Mesenchymal stem cell (in vitro differentiated cells and primary cell): ENCODE results near the gene SNX24.

Experiments used
- DNase-seq: peaks from one replicate; pipeline ENCODE4 v3.0.0-alpha.2; 2013
- H2AFZ ChIP-seq: one replicate; pipeline ENCODE4 v1.6.1; 2013; ENCODE audit warnings: low read depth, mild to moderate bottlenecking, control low read depth, inconsistent platforms, low read length, moderate library complexity
- H2AK5ac ChIP-seq: 2 replicates; pipeline ENCODE4 v1.6.1; 2013; ENCODE audit warnings: low read length, moderate library complexity, mild to moderate bottlenecking, inconsistent platforms; ENCODE audit not compliant: severe bottlenecking
- H2BK120ac ChIP-seq: one replicate; pipeline ENCODE4 v1.6.1; 2013; ENCODE audit warnings: low read depth, mild to moderate bottlenecking, inconsistent platforms, low read length, moderate library complexity
- H2BK12ac ChIP-seq, 2 experiments: one replicate each; pipeline ENCODE4 v1.6.1; 2013; ENCODE audit warnings: inconsistent platforms in 2 of 2, low read length in 2 of 2, mild to moderate bottlenecking in 2 of 2, moderate library complexity in 2 of 2, control low read depth in 1 of 2
- H2BK15ac ChIP-seq: one replicate; pipeline ENCODE4 v1.6.1; 2013; ENCODE audit warnings: mild to moderate bottlenecking, low read depth, inconsistent platforms; ENCODE audit not compliant: poor library complexity, severe bottlenecking
- H2BK5ac ChIP-seq: 2 replicates; pipeline ENCODE4 v1.6.1; 2013; ENCODE audit warnings: low read depth, mild to moderate bottlenecking, low read length, control low read depth, inconsistent platforms; ENCODE audit not compliant: poor library complexity, severe bottlenecking
- H3K14ac ChIP-seq, 2 experiments: one replicate each; pipeline ENCODE4 v1.6.1; 2013; ENCODE audit warnings: inconsistent platforms in 2 of 2, low read length in 2 of 2, control low read depth in 1 of 2, mild to moderate bottlenecking in 1 of 2, moderate library complexity in 1 of 2
- H3K18ac ChIP-seq, 2 experiments: one replicate each; pipeline ENCODE4 v1.6.1; 2013; ENCODE audit warnings: inconsistent platforms in 2 of 2, low read length in 2 of 2, control low read depth in 1 of 2, low read depth in 1 of 2, mild to moderate bottlenecking in 1 of 2
- H3K23ac ChIP-seq, 2 experiments: one replicate each; pipeline ENCODE4 v1.6.1; 2013; ENCODE audit warnings: inconsistent platforms in 2 of 2, low read length in 2 of 2, mild to moderate bottlenecking in 2 of 2, moderate library complexity in 2 of 2, control low read depth in 1 of 2
- H3K27ac ChIP-seq: 2 replicates; pipeline ENCODE4 v1.5.1; 2013; ENCODE audit warnings: mild to moderate bottlenecking, moderate library complexity, low read length, control low read depth, inconsistent platforms; ENCODE audit not compliant: poor library complexity, severe bottlenecking
- H3K27me3 ChIP-seq, 2 experiments: 2 replicates each; pipeline versions ENCODE4 v1.6.1 to v1.7.0; 2013; ENCODE audit warnings: low read length in 2 of 2, mild to moderate bottlenecking in 2 of 2, moderate library complexity in 2 of 2, control low read depth in 1 of 2, inconsistent platforms in 1 of 2; ENCODE audit not compliant: control insufficient read depth in 1 of 2, insufficient read depth in 1 of 2
- H3K36me3 ChIP-seq, 2 experiments: 2 replicates each; pipeline versions ENCODE4 v1.6.1 to v1.7.0; 2013; ENCODE audit warnings: low read length in 2 of 2, control low read depth in 1 of 2, inconsistent platforms in 1 of 2, low read depth in 1 of 2, mild to moderate bottlenecking in 1 of 2; ENCODE audit not compliant: insufficient read depth in 2 of 2, control insufficient read depth in 1 of 2
- H3K4ac ChIP-seq, 2 experiments: one replicate each; pipeline ENCODE4 v1.6.1; 2013; ENCODE audit warnings: inconsistent platforms in 2 of 2, low read length in 2 of 2, mild to moderate bottlenecking in 2 of 2, moderate library complexity in 2 of 2, control low read depth in 1 of 2, low read depth in 1 of 2
- H3K4me1 ChIP-seq: 2 replicates; pipeline ENCODE4 v1.6.1; 2013; ENCODE audit warnings: low read depth, low read length, control low read depth; ENCODE audit not compliant: control insufficient read depth, insufficient read depth
- H3K4me2 ChIP-seq: 2 replicates; pipeline ENCODE4 v1.6.1; 2013; ENCODE audit warnings: low read length, mild to moderate bottlenecking, inconsistent platforms; ENCODE audit not compliant: poor library complexity, severe bottlenecking
- H3K4me3 ChIP-seq, 2 experiments: 2 replicates each; pipeline versions ENCODE4 v1.5.1 to v1.7.0; 2013; ENCODE audit warnings: low read length in 2 of 2, mild to moderate bottlenecking in 2 of 2, control low read depth in 1 of 2, low read depth in 1 of 2; ENCODE audit not compliant: insufficient read depth in 1 of 2
- H3K79me1 ChIP-seq: replicated peaks from 2 replicates; pipeline ENCODE4 v1.6.1; 2013; ENCODE audit warnings: mild to moderate bottlenecking, control low read depth, low read length, inconsistent platforms; ENCODE audit not compliant: poor library complexity, severe bottlenecking
- H3K9ac ChIP-seq: 2 replicates; pipeline ENCODE4 v1.7.0; 2013; ENCODE audit warnings: mild to moderate bottlenecking, low read length, moderate library complexity
- H3K9me3 ChIP-seq: 2 replicates; pipeline ENCODE4 v1.7.0; 2013; ENCODE audit warnings: mild to moderate bottlenecking, low read length; ENCODE audit not compliant: control insufficient read depth
- H4K8ac ChIP-seq: one replicate; pipeline ENCODE4 v1.6.1; 2013; ENCODE audit warnings: inconsistent platforms, mild to moderate bottlenecking, low read length, moderate library complexity
- H4K91ac ChIP-seq: one replicate; pipeline ENCODE4 v1.6.1; 2013; ENCODE audit warnings: mild to moderate bottlenecking, low read length, inconsistent platforms
- WGBS: methylation state at CpG from one replicate; pipeline ENCODE4 v1.1.7; 2013; ENCODE audit warnings: mixed read lengths; 5-methylcytosine and 5-hydroxymethylcytosine counted together

Gene SNX24

DNA sequence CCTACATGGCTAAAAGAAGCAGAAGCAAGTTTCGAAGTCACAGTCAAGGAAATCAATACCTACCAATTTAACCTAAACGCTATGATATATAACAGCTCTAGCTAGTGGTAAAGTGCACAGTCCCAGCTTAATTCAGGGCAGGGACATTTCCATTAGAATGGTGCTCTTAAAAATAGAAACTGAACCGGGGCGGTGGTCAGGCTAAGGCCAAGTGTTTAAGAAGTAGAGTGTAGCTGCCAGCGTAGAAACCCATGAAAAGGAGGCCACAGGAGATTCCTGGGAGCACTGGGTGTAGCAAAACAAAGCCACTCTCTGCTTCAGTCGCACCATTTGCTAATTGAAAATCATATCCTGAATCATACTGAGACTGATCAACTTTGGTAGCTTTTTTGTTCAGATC, 162.3 kb downstream of the SNX24 start:
- H3K9me3 ChIP-seq, result no peaks in the 10 kb centered on the region
- WGBS, result 94% methylated on average over 5 of the region's 6 CpGs

GRCh38 chr5:123012321-123012720, 166.9 kb downstream of the SNX24 start:
- WGBS, result 95% methylated on average over 1 of the region's 1 CpG
- no peak for DNase-seq
- H2BK5ac ChIP-seq, result no peak overlapping the region
- H3K4ac ChIP-seq, result no peak overlapping the region
- H3K14ac ChIP-seq, result no peak overlapping the region
- no peak overlapping the region for H2BK120ac ChIP-seq
- H2BK12ac ChIP-seq, result no peak overlapping the region
- H3K9me3 ChIP-seq, result no peaks in the 10 kb centered on the region
- no peak overlapping the region for H2BK15ac ChIP-seq
- H3K27me3 ChIP-seq, result no peaks in the 10 kb centered on the region
- no peak overlapping the region for H3K27ac ChIP-seq
- no peak overlapping the region for H3K9ac ChIP-seq
- peaks cover 8 to 11% of the 10 kb centered on the region in 2 experiments for H3K36me3 ChIP-seq
- H2AK5ac ChIP-seq, result no peak overlapping the region
- H3K23ac ChIP-seq, result no peak overlapping the region
- H4K91ac ChIP-seq, result no peak overlapping the region
- H3K79me1 ChIP-seq, result no peaks in the 10 kb centered on the region
- H3K4me3 ChIP-seq, result peak overlapping the region in 1 of 2 experiments; percentile 32
- H4K8ac ChIP-seq, result no peak overlapping the region
- H2AFZ ChIP-seq, result no peak overlapping the region
- no peak overlapping the region for H3K4me2 ChIP-seq
- H3K4me1 ChIP-seq, result peaks cover under 1% of the 10 kb centered on the region
- no peak overlapping the region for H3K18ac ChIP-seq

More for the DNA sequence above, 162.3 kb downstream of the SNX24 start:
- Histone ChIP-seq H4K8ac (no peak overlapping the region), H3K27me3 (no peaks in the 10 kb centered on the region), H2AK5ac (no peak overlapping the region), H3K9ac (no peak overlapping the region), H2BK12ac (no peak overlapping the region), H2BK15ac (no peak overlapping the region), H3K4me2 (no peak overlapping the region), H3K4me3 (no peak overlapping the region), H2AFZ (no peak overlapping the region), H3K79me1 (no peaks in the 10 kb centered on the region), H3K14ac (no peak overlapping the region), H3K36me3 (peaks cover 11 to 14% of the 10 kb centered on the region in 2 experiments), H2BK5ac (no peak overlapping the region), H2BK120ac (no peak overlapping the region), H4K91ac (no peak overlapping the region), H3K4ac (no peak overlapping the region), H3K18ac (no peak overlapping the region), H3K4me1 (peaks cover 4% of the 10 kb centered on the region), H3K23ac (no peak overlapping the region), H3K27ac (no peak overlapping the region)
- no peak for DNase-seq

DNA sequence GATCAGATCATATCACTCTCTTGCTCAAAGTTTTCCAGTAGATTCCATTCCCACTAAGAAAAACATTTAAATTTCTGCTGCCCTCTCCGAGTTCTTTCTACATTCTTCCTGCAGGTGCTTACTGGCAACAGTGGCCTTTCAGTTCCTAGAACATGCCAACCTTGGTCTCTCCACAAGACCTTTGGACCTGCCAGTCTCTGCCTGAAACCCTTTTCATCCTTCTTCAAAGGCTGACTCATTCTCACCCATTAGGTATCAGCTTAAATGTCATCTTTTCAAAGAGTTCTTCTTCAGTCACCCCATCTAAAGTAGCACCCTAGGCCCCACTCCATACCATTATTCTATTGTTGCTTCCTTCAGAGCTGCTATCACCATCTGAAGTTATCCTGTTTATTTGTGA, 169.3 kb downstream of the SNX24 start:
- peaks cover 0 to 9% of the 10 kb centered on the region in 2 experiments for H3K36me3 ChIP-seq
- no peaks in the 10 kb centered on the region for H3K27me3 ChIP-seq
- whole genome bisulfite sequencing, result 95% methylated on average over 1 of the region's 1 CpG
- H3K14ac ChIP-seq, result no peak overlapping the region
- no peak for DNase-seq
- no peak overlapping the region for H2AK5ac ChIP-seq
- no peak overlapping the region for H3K4me2 ChIP-seq
- no peak overlapping the region for H3K4me3 ChIP-seq
- no peaks in the 10 kb centered on the region for H3K4me1 ChIP-seq
- no peak overlapping the region for H2BK12ac ChIP-seq
- H2AFZ ChIP-seq, result no peak overlapping the region
- H3K4ac ChIP-seq, result no peak overlapping the region
- no peak overlapping the region for H2BK5ac ChIP-seq
- no peak overlapping the region for H2BK15ac ChIP-seq
- H3K9me3 ChIP-seq, result no peaks in the 10 kb centered on the region
- no peak overlapping the region for H3K9ac ChIP-seq
- H4K8ac ChIP-seq, result no peak overlapping the region
- H3K23ac ChIP-seq, result no peak overlapping the region
- no peak overlapping the region for H2BK120ac ChIP-seq
- H3K27ac ChIP-seq, result no peak overlapping the region
- no peaks in the 10 kb centered on the region for H3K79me1 ChIP-seq
- no peak overlapping the region for H4K91ac ChIP-seq
- H3K18ac ChIP-seq, result no peak overlapping the region

GRCh38 chr5:123028222-123028621, 182.8 kb downstream of the SNX24 start:
- Histone ChIP-seq H3K23ac (no peak overlapping the region), H3K4ac (no peak overlapping the region), H3K4me1 (peaks cover 2% of the 10 kb centered on the region), H2AK5ac (no peak overlapping the region), H2BK12ac (no peak overlapping the region), H4K91ac (no peak overlapping the region), H2BK5ac (no peak overlapping the region), H3K27ac (no peak overlapping the region), H4K8ac (no peak overlapping the region), H3K9me3 (no peaks in the 10 kb centered on the region), H2AFZ (no peak overlapping the region), H3K14ac (no peak overlapping the region), H3K9ac (no peak overlapping the region), H3K27me3 (no peaks in the 10 kb centered on the region), H3K79me1 (peaks cover 18% of the 10 kb centered on the region), H2BK120ac (no peak overlapping the region), H3K4me3 (no peak overlapping the region), H3K4me2 (no peak overlapping the region), H2BK15ac (no peak overlapping the region), H3K18ac (no peak overlapping the region), H3K36me3 (peaks cover 15 to 59% of the 10 kb centered on the region in 2 experiments)
- 95% methylated on average over 8 of the region's 9 CpGs for WGBS
- DNase-seq, result no peak
